ENCODE data around the gene TCF21. TPM values are rescaled to one million over a fixed set of nuclear protein-coding genes. Genes with fewer than 3 reads are reported as not detected.
"Not testable (repeated sequence)": the region's sequence is repeated elsewhere in the genome, so short reads cannot be mapped to it uniquely, and the experiment has no call there.

The TCF21 gene
- total RNA-seq, 1 donor from 2014 or later, result 0.41 TPM

- DNase-seq (ENCODE audit: extremely low read depth, low read depth, low spot score), result no peak
Measured at GRCh38 chr6:133919362-133919761, 30.4 kb downstream of the TCF21 start.

GRCh38 chr6:133921249-133921859 lies 32.4 kb downstream of the TCF21 start:
- DNase-seq (ENCODE audit: extremely low read depth, low read depth, low spot score), result peak; percentile 20

GRCh38 chr6:133923938-133924593 lies 35.2 kb downstream of the TCF21 start:
- peak; percentile 48 for DNase-seq (ENCODE audit: extremely low read depth, low read depth, low spot score)

GRCh38 chr6:133931221-133931620 lies 42.3 kb downstream of the TCF21 start:
- DNase-seq (ENCODE audit: extremely low read depth, low read depth, low spot score), result not testable (repeated sequence)

GRCh38 chr6:133936352-133936751 lies 47.4 kb downstream of the TCF21 start:
- not testable (repeated sequence) for DNase-seq (ENCODE audit: extremely low read depth, low read depth, low spot score)

- no peak for DNase-seq (ENCODE audit: extremely low read depth, low read depth, low spot score)
Measured at GRCh38 chr6:133937909-133938308, 49.0 kb downstream of the TCF21 start.

- no peak for DNase-seq (ENCODE audit: extremely low read depth, low read depth, low spot score)
Measured at GRCh38 chr6:133938533-133938932, 49.6 kb downstream of the TCF21 start.

- DNase-seq (ENCODE audit: extremely low read depth, low read depth, low spot score), result no peak
Measured at GRCh38 chr6:133939778-133940667, 51.1 kb downstream of the TCF21 start.

Other genes starting within 250 kb of the TCF21 start
- gene TBPL1, start 64.1 kb downstream of the TCF21 start, total RNA-seq, result 18.2 and 20.7 TPM in 2 replicates
- gene SLC2A12, start 163.5 kb downstream of the TCF21 start, total RNA-seq, result 0.68 and 0.82 TPM in 2 replicates

Measured in glomerular endothelial cell (primary cell).